Neural progenitor cell (in vitro differentiated cells): Measurements from ENCODE around the gene UGGT1.

Experiments
- EZH2phosphoT487 ChIP-seq: fragments of 200-600 bp; sonication (generic); IDR thresholded peaks from 2 replicates; pipeline ENCODE4 v1.6.1; 2017; ENCODE audit warnings: antibody characterized with exemption
- TF ChIP-seq, protein P1 (sequence below): fragments of 200-600 bp; sonication (generic); IDR thresholded peaks from 2 replicates; pipeline ENCODE4 v1.5.1; 2017; ENCODE audit warnings: antibody characterized with exemption, mild to moderate bottlenecking

DNA sequence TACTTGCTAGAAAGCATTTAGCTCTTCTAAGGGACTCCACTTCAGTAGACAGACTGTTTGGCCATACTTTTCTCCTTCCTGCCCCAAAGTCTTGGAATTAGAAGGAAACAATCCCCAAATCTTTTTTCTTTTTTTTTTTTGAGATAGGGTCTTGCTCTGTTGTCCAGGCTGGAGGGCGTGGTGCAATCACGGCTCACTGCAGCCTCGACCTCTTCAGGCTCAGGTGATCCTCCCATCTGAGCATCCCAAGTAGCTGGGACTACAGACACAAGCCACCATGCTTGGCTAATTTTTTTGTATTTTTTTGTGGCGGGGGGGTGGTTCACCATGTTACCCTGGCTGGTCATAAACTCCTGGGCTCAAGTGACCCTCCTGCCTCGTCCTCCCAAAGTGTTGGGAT, 6.2 kb upstream of the UGGT1 start:
- TF ChIP-seq, protein P1, sequence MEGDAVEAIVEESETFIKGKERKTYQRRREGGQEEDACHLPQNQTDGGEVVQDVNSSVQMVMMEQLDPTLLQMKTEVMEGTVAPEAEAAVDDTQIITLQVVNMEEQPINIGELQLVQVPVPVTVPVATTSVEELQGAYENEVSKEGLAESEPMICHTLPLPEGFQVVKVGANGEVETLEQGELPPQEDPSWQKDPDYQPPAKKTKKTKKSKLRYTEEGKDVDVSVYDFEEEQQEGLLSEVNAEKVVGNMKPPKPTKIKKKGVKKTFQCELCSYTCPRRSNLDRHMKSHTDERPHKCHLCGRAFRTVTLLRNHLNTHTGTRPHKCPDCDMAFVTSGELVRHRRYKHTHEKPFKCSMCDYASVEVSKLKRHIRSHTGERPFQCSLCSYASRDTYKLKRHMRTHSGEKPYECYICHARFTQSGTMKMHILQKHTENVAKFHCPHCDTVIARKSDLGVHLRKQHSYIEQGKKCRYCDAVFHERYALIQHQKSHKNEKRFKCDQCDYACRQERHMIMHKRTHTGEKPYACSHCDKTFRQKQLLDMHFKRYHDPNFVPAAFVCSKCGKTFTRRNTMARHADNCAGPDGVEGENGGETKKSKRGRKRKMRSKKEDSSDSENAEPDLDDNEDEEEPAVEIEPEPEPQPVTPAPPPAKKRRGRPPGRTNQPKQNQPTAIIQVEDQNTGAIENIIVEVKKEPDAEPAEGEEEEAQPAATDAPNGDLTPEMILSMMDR: no peak
- no peak for TF ChIP-seq EZH2phosphoT487
